HepG2 (cell line): ENCODE data around the gene ITGB1. TPM values are rescaled to one million over a fixed set of nuclear protein-coding genes. Genes with fewer than 3 reads are reported as not detected.

Source experiments
- AHR ChIP-seq: IDR thresholded peaks from 2 replicates; pipeline ENCODE4 v1.6.1; 2018; ENCODE audit warnings: missing genetic modification reagents, missing compliant biosample characterization
- CENPT ChIP-seq: sonication (generic); formaldehyde crosslinking; IDR thresholded peaks from 2 replicates; pipeline ENCODE4 v1.8.0; 2022; ENCODE audit warnings: low read depth, mild to moderate bottlenecking, moderate library complexity, missing genetic modification reagents
- DPF2 ChIP-seq: sonication (generic); formaldehyde crosslinking; IDR thresholded peaks from 2 replicates; pipeline ENCODE4 v1.4.0; 2020; ENCODE audit warnings: mild to moderate bottlenecking, low read depth, missing genetic modification reagents, borderline replicate concordance
- HBP1 ChIP-seq: IDR thresholded peaks from 2 replicates; pipeline ENCODE4 v1.6.1; 2016; ENCODE audit warnings: low read depth, control low read depth
- HMG20A ChIP-seq: IDR thresholded peaks from 2 replicates; pipeline ENCODE4 v1.6.1; 2016; ENCODE audit warnings: borderline replicate concordance
- HNF1A ChIP-seq, 2 experiments: sonication (generic) in 1 of 2; formaldehyde crosslinking in 1 of 2; IDR thresholded peaks; 2 replicates each; pipeline versions ENCODE4 v1.4.0 to v1.6.1; 2016 to 2020; ENCODE audit warnings: borderline replicate concordance in 1 of 2, low read depth in 1 of 2, mild to moderate bottlenecking in 1 of 2, missing genetic modification reagents in 1 of 2
- KDM4B ChIP-seq: sonication (generic); formaldehyde crosslinking; IDR thresholded peaks from 2 replicates; pipeline ENCODE4 v1.4.0; 2020; ENCODE audit warnings: missing genetic modification reagents
- KMT2B ChIP-seq: IDR thresholded peaks from 2 replicates; pipeline ENCODE4 v1.6.1; 2016; ENCODE audit warnings: missing genetic modification reagents, missing compliant biosample characterization
- MXD3 ChIP-seq: IDR thresholded peaks from 2 replicates; pipeline ENCODE4 v1.6.1; 2016; ENCODE audit warnings: mild to moderate bottlenecking, missing biosample characterization, missing genetic modification reagents
- NFE2L1 ChIP-seq: sonication (generic); formaldehyde crosslinking; IDR thresholded peaks from 2 replicates; pipeline ENCODE4 v1.4.0; 2020; ENCODE audit warnings: missing genetic modification reagents, mild to moderate bottlenecking, borderline replicate concordance
- PATZ1 ChIP-seq: sonication (generic); formaldehyde crosslinking; IDR thresholded peaks from 2 replicates; pipeline ENCODE4 v1.4.0; 2020; ENCODE audit warnings: missing genetic modification reagents
- RXRB ChIP-seq: IDR thresholded peaks from 2 replicates; pipeline ENCODE4 v1.6.1; 2016; ENCODE audit warnings: borderline replicate concordance, missing genetic modification reagents, missing compliant biosample characterization
- TBP ChIP-seq: sonication (generic); formaldehyde crosslinking; IDR thresholded peaks from 2 replicates; pipeline ENCODE4 v1.5.0; 2020; ENCODE audit warnings: missing genetic modification reagents
- ZGPAT ChIP-seq: IDR thresholded peaks from 2 replicates; pipeline ENCODE4 v1.6.1; 2016; ENCODE audit warnings: mild to moderate bottlenecking
- ZNF10 ChIP-seq: sonication (generic); formaldehyde crosslinking; IDR thresholded peaks from 2 replicates; pipeline ENCODE4 v1.4.0; 2020; ENCODE audit warnings: mild to moderate bottlenecking, low read depth, missing genetic modification reagents, borderline replicate concordance
- ZNF501 ChIP-seq: sonication (generic); formaldehyde crosslinking; IDR thresholded peaks from 2 replicates; pipeline ENCODE4 v1.5.1; 2020; ENCODE audit warnings: mild to moderate bottlenecking, moderate library complexity, missing genetic modification reagents
- ZNF562 ChIP-seq: sonication (generic); formaldehyde crosslinking; IDR thresholded peaks from 2 replicates; pipeline ENCODE4 v1.8.0; 2022; ENCODE audit warnings: missing genetic modification reagents, borderline replicate concordance
- polyA plus RNA-seq, 8 experiments: library from polyadenylated mRNA; depleted of rRNA in 3 of 8; stranded (reverse) in 7 of 8; unstranded in 1 of 8; fragments of >200 nt; fragmentation: Illumina TruSeq in 4 of 8; extraction: Trizol in 4 of 8; gene quantifications; 2 replicates each; pipeline versions ENCODE4 v1.2.1 to v1.2.3, GENCODE V29; 2011 to 2016; ENCODE audit warnings: low read depth in 4 of 8, missing spikeins in 1 of 8, mixed read lengths in 1 of 8; ENCODE audit not compliant: insufficient read depth in 1 of 8
- total RNA-seq, 5 experiments: library from RNA; depleted of rRNA; stranded (reverse); fragments of >200 nt; fragmentation: Illumina TruSeq; extraction: Trizol; gene quantifications; 2 replicates each; pipeline ENCODE4 v1.2.3, GENCODE V29; 2016; ENCODE audit warnings: low read depth in 1 of 5

ITGB1 gene
- total and polyA plus RNA-seq, 2 of the 13 experiments (the other 11 are each of a cell fraction or from before 2014, with no cell fraction given), result 190 to 204 TPM

GRCh38 chr10:32958085-32959005, at the start of gene ITGB1 (continued):
- TF ChIP-seq MXD3 (CRISPR knock-in tag) (peak; percentile 88), ZNF10 (no peak), AHR (CRISPR knock-in tag) (peak; percentile 90; the same call in 1 of the 2 replicates), NFE2L1 (CRISPR knock-in tag) (no peak), ZNF501 (CRISPR knock-in tag) (peak; percentile 87), HNF1A (IDR thresholded peaks at IDR 0.05; ENCODE audit: low read depth) (no peak), HNF1A (CRISPR knock-in tag; IDR thresholded peaks at IDR 0.05; ENCODE audit: borderline replicate concordance) (no peak), ZGPAT (CRISPR knock-in tag) (peak; percentile 88), CENPT (no peak), RXRB (CRISPR knock-in tag) (peak; percentile 82; the same call in 1 of the 2 replicates), DPF2 (CRISPR knock-in tag) (no peak), KMT2B (CRISPR knock-in tag) (peak; percentile 91), TBP (CRISPR knock-in tag) (no peak), HMG20A (CRISPR knock-in tag) (no peak), KDM4B (peak; percentile 68; the same call in 1 of the 2 replicates), HBP1 (CRISPR knock-in tag) (no peak; the same call in 1 of the 2 replicates), PATZ1 (CRISPR knock-in tag) (peak; percentile 79), ZNF562 (CRISPR knock-in tag) (no peak)
